CD8-positive, alpha-beta memory T cell (primary cell): ENCODE measurements around the gene SMYD3. TPM values are rescaled to one million over a fixed set of nuclear protein-coding genes. Genes with fewer than 3 reads are reported as not detected.

Experiments
- CTCF ChIA-PET: fragments of 350-600 bp; sonication (Branson Sonifier 250); formaldehyde crosslinking; loops from one replicate; lab custom pipeline; 2021; ENCODE audit warnings: antibody characterized with exemption; lab: Charles Lee
- POLR2A ChIA-PET: fragments of 350-600 bp; sonication (Branson Sonifier 250); formaldehyde crosslinking; loops from one replicate; lab custom pipeline; 2021; ENCODE audit warnings: antibody characterized with exemption; lab: Charles Lee
- DNase-seq, 5 donors: peaks; one replicate each; pipeline versions ENCODE4 v3.0.0 to v3.0.0-alpha.2; 2020 to 2022; ENCODE audit warnings: mixed read lengths in 1 of 5
- H3K27ac ChIP-seq: one replicate; pipeline ENCODE4 v1.7.0; 2013; ENCODE audit warnings: low read depth, mild to moderate bottlenecking, low read length, moderate library complexity
- H3K27me3 ChIP-seq: 2 replicates; pipeline ENCODE4 v1.7.0; 2013; ENCODE audit warnings: low read length, mild to moderate bottlenecking; ENCODE audit not compliant: insufficient read depth, poor library complexity, severe bottlenecking
- H3K36me3 ChIP-seq: 2 replicates; pipeline ENCODE4 v1.7.0; 2013; ENCODE audit warnings: mild to moderate bottlenecking, low read length, moderate library complexity; ENCODE audit not compliant: insufficient read depth
- H3K4me1 ChIP-seq: 2 replicates; pipeline ENCODE4 v1.7.0; 2013; ENCODE audit warnings: mild to moderate bottlenecking, low read length, moderate library complexity; ENCODE audit not compliant: insufficient read depth
- H3K4me3 ChIP-seq: 2 replicates; pipeline ENCODE4 v1.7.0; 2013; ENCODE audit warnings: mild to moderate bottlenecking, low read length
- H3K9me3 ChIP-seq: 2 replicates; pipeline ENCODE4 v1.7.0; 2013; ENCODE audit warnings: mild to moderate bottlenecking, low read length
- H3K27ac Mint-ChIP-seq, 8 donors: one replicate each; pipeline ENCODE4 v1.8.0; 2020 to 2021; ENCODE audit warnings: mixed read lengths in 8 of 8, mild to moderate bottlenecking in 6 of 8, inconsistent platforms in 3 of 8, moderate library complexity in 3 of 8
- H3K27me3 Mint-ChIP-seq, 2 donors: one replicate each; pipeline ENCODE4 v1.8.0; 2020 to 2021; ENCODE audit warnings: mixed read lengths in 2 of 2, mild to moderate bottlenecking in 1 of 2, moderate library complexity in 1 of 2
- H3K36me3 Mint-ChIP-seq, 3 donors: one replicate each; pipeline ENCODE4 v1.8.0; 2020 to 2021; ENCODE audit warnings: mixed read lengths in 3 of 3, inconsistent platforms in 1 of 3, mild to moderate bottlenecking in 1 of 3
- H3K4me1 Mint-ChIP-seq, 3 donors: one replicate each; pipeline ENCODE4 v1.8.0; 2020 to 2021; ENCODE audit warnings: mixed read lengths in 3 of 3, inconsistent platforms in 1 of 3, mild to moderate bottlenecking in 1 of 3
- H3K4me3 Mint-ChIP-seq, 7 donors: one replicate each; pipeline ENCODE4 v1.8.0; 2020 to 2021; ENCODE audit warnings: mixed read lengths in 7 of 7, mild to moderate bottlenecking in 6 of 7, moderate library complexity in 4 of 7, inconsistent platforms in 2 of 7
- H3K9me3 Mint-ChIP-seq, 5 donors: one replicate each; pipeline ENCODE4 v1.8.0; 2020 to 2022; ENCODE audit warnings: mixed read lengths in 5 of 5, mild to moderate bottlenecking in 3 of 5, moderate library complexity in 2 of 5, inconsistent platforms in 1 of 5
- polyA plus RNA-seq: library from polyadenylated mRNA; unstranded; fragments of 300-500 nt; fragmentation: Illumina TruSeq; gene quantifications from one replicate; pipeline ENCODE4 v1.2.3, GENCODE V29; 2021
- total RNA-seq, 2 experiments: library from RNA; stranded (reverse); gene quantifications; one replicate each; pipeline ENCODE4 v1.2.3, GENCODE V29; 2021

Gene SMYD3
- total and polyA plus RNA-seq, 3 experiments from 2014 or later, result 12.4 to 31.7 (median 14.5) TPM

- H3K4me1 Mint-ChIP-seq, result no peaks in the 10 kb centered on the region
- no peak for DNase-seq
- H3K9me3 Mint-ChIP-seq, result peaks cover 0 to 2% (median 0%) of the 10 kb centered on the region in 5 donors
- H3K36me3 ChIP-seq, result no peaks in the 10 kb centered on the region
- H3K27ac Mint-ChIP-seq, result no peak overlapping the region
- no peak overlapping the region for H3K4me3 ChIP-seq
- POLR2A ChIA-PET, result no interaction called here
- no peaks in the 10 kb centered on the region for H3K9me3 ChIP-seq
- H3K27ac ChIP-seq, result no peak overlapping the region
- H3K4me3 Mint-ChIP-seq, result no peak overlapping the region
- peaks cover 7 to 32% (median 16%) of the 10 kb centered on the region in 3 donors for H3K36me3 Mint-ChIP-seq
- H3K4me1 ChIP-seq, result no peaks in the 10 kb centered on the region
- CTCF ChIA-PET, result no interaction called here
- no peaks in the 10 kb centered on the region for H3K27me3 Mint-ChIP-seq
- no peaks in the 10 kb centered on the region for H3K27me3 ChIP-seq
Observed at GRCh38 chr1:246147524-246148461, 359.3 kb downstream of the SMYD3 start.

- CTCF ChIA-PET, result no interaction called here
- Mint-ChIP-seq H3K27me3 (no peaks in the 10 kb centered on the region), H3K36me3 (peaks cover 7 to 32% (median 14%) of the 10 kb centered on the region in 3 donors), H3K4me3 (no peak overlapping the region), H3K27ac (no peak overlapping the region), H3K9me3 (peaks cover 0 to 2% (median 0%) of the 10 kb centered on the region in 5 donors), H3K4me1 (no peaks in the 10 kb centered on the region)
- H3K36me3 ChIP-seq, result no peaks in the 10 kb centered on the region
- H3K27ac ChIP-seq, result no peak overlapping the region
- POLR2A ChIA-PET, result no interaction called here
- H3K4me1 ChIP-seq, result no peaks in the 10 kb centered on the region
- no peaks in the 10 kb centered on the region for H3K27me3 ChIP-seq
- no peak for DNase-seq
- no peak overlapping the region for H3K4me3 ChIP-seq
- H3K9me3 ChIP-seq, result no peaks in the 10 kb centered on the region
Observed at GRCh38 chr1:246146804-246147523, 360.1 kb downstream of the SMYD3 start.

- Mint-ChIP-seq H3K4me3 (no peak overlapping the region), H3K36me3 (peaks cover 9 to 27% (median 17%) of the 10 kb centered on the region in 3 donors), H3K27me3 (no peaks in the 10 kb centered on the region), H3K4me1 (no peaks in the 10 kb centered on the region), H3K27ac (no peak overlapping the region), H3K9me3 (peaks cover 0 to 2% (median 0%) of the 10 kb centered on the region in 5 donors)
- Histone ChIP-seq H3K4me3 (no peak overlapping the region), H3K4me1 (no peaks in the 10 kb centered on the region), H3K36me3 (no peaks in the 10 kb centered on the region), H3K27ac (no peak overlapping the region), H3K9me3 (no peaks in the 10 kb centered on the region), H3K27me3 (no peaks in the 10 kb centered on the region)
- CTCF ChIA-PET, result no interaction called here
- DNase-seq, result no peak
- POLR2A ChIA-PET, result no interaction called here
Observed at GRCh38 chr1:246145900-246146299, 361.2 kb downstream of the SMYD3 start.

- Mint-ChIP-seq H3K36me3 (peaks cover 13 to 27% (median 17%) of the 10 kb centered on the region in 3 donors), H3K4me3 (no peak overlapping the region), H3K27ac (no peak overlapping the region), H3K4me1 (no peaks in the 10 kb centered on the region), H3K9me3 (peaks cover 0 to 2% (median 0%) of the 10 kb centered on the region in 5 donors), H3K27me3 (no peaks in the 10 kb centered on the region)
- H3K4me1 ChIP-seq, result no peaks in the 10 kb centered on the region
- H3K27me3 ChIP-seq, result no peaks in the 10 kb centered on the region
- H3K4me3 ChIP-seq, result no peak overlapping the region
- no peaks in the 10 kb centered on the region for H3K9me3 ChIP-seq
- ChIA-PET POLR2A (no interaction called here), CTCF (interaction anchor here (1.4 kb wide), 1 partner anchor 15 kb away, joined by 3 read pairs; no protein-coding TSS in a partner anchor)
- H3K27ac ChIP-seq, result no peak overlapping the region
- H3K36me3 ChIP-seq, result no peaks in the 10 kb centered on the region
- DNase-seq, result no peak
Observed at GRCh38 chr1:246144931-246145330, 362.1 kb downstream of the SMYD3 start.

- Histone ChIP-seq H3K4me1 (no peaks in the 10 kb centered on the region), H3K36me3 (no peaks in the 10 kb centered on the region), H3K9me3 (no peaks in the 10 kb centered on the region), H3K27ac (peak overlapping the region; percentile 35), H3K27me3 (no peaks in the 10 kb centered on the region), H3K4me3 (no peak overlapping the region)
- Mint-ChIP-seq H3K36me3 (peaks cover 8 to 14% (median 13%) of the 10 kb centered on the region in 3 donors), H3K4me3 (no peak overlapping the region), H3K9me3 (no peaks in the 10 kb centered on the region), H3K4me1 (no peaks in the 10 kb centered on the region), H3K27ac (no peak overlapping the region), H3K27me3 (no peaks in the 10 kb centered on the region)
- no peak for DNase-seq
- ChIA-PET POLR2A (no interaction called here), CTCF (no interaction called here)
Observed at GRCh38 chr1:246142320-246142893, 364.7 kb downstream of the SMYD3 start.

- Histone ChIP-seq H3K4me3 (no peak overlapping the region), H3K27ac (peak overlapping the region; percentile 26), H3K27me3 (no peaks in the 10 kb centered on the region), H3K4me1 (no peaks in the 10 kb centered on the region), H3K36me3 (no peaks in the 10 kb centered on the region), H3K9me3 (no peaks in the 10 kb centered on the region)
- H3K4me1 Mint-ChIP-seq, result no peaks in the 10 kb centered on the region
- no peak for DNase-seq
- ChIA-PET CTCF (no interaction called here), POLR2A (no interaction called here)
- no peak overlapping the region for H3K4me3 Mint-ChIP-seq
- peaks cover 4 to 10% (median 5%) of the 10 kb centered on the region in 3 donors for H3K36me3 Mint-ChIP-seq
- no peaks in the 10 kb centered on the region for H3K9me3 Mint-ChIP-seq
- H3K27ac Mint-ChIP-seq, result no peak overlapping the region
- no peaks in the 10 kb centered on the region for H3K27me3 Mint-ChIP-seq
Observed at GRCh38 chr1:246141306-246141705, 365.8 kb downstream of the SMYD3 start.

GRCh38 chr1:246139745-246140182 is 367.3 kb downstream of the SMYD3 start:
- H3K27me3 ChIP-seq, result no peaks in the 10 kb centered on the region
- ChIA-PET POLR2A (no interaction called here), CTCF (no interaction called here)
- Mint-ChIP-seq H3K36me3 (peaks cover 2 to 6% (median 4%) of the 10 kb centered on the region in 3 donors), H3K4me1 (no peaks in the 10 kb centered on the region), H3K9me3 (no peaks in the 10 kb centered on the region), H3K27me3 (no peaks in the 10 kb centered on the region), H3K4me3 (no peak overlapping the region), H3K27ac (peak overlapping the region in 1 of 8 donors; percentile 16)
- H3K27ac ChIP-seq, result no peak overlapping the region
- H3K4me1 ChIP-seq, result no peaks in the 10 kb centered on the region
- no peak overlapping the region for H3K4me3 ChIP-seq
- H3K36me3 ChIP-seq, result no peaks in the 10 kb centered on the region
- no peaks in the 10 kb centered on the region for H3K9me3 ChIP-seq
- no peak for DNase-seq
